GM12878 (cell line): ENCODE data around the gene CPNE5. TPM values are rescaled to one million over a fixed set of nuclear protein-coding genes. Genes with fewer than 3 reads are reported as not detected.
A peak's percentile ranks its signal among the peaks of the same experiment; 100 is the strongest.

ENCODE experiments used
- ATF7 ChIP-seq: fragments of 450-650 bp; IDR thresholded peaks from 2 replicates; pipeline ENCODE4 v1.6.1; 2016; ENCODE audit warnings: low read depth, mild to moderate bottlenecking
- CEBPZ ChIP-seq: fragments of 150-350 bp; IDR thresholded peaks from 2 replicates; pipeline ENCODE4 v1.6.1; 2016; ENCODE audit warnings: low read depth, low read length
- CHD4 ChIP-seq: fragments of 200-600 bp; sonication (generic); IDR thresholded peaks from 2 replicates; pipeline ENCODE4 v1.6.1; 2016; ENCODE audit warnings: mild to moderate bottlenecking
- ELK1 ChIP-seq: IDR thresholded peaks from 2 replicates; pipeline ENCODE4 v1.6.1; 2012; ENCODE audit warnings: low read depth, low read length, improper control_type of control experiment
- EP300 ChIP-seq, 2 experiments: fragments of 150-350 bp in 1 of 2; IDR thresholded peaks; 2 replicates each; pipeline ENCODE4 v1.6.1; 2011 to 2012; ENCODE audit warnings: low read depth in 2 of 2, low read length in 2 of 2, borderline replicate concordance in 1 of 2, improper control_type of control experiment in 1 of 2, inconsistent platforms in 1 of 2; ENCODE audit not compliant: control insufficient read depth in 1 of 2
- EZH2 ChIP-seq: IDR thresholded peaks from 2 replicates; pipeline ENCODE4 v1.6.1; 2012; ENCODE audit warnings: low read depth, mild to moderate bottlenecking, control low read depth, inconsistent platforms, low read length, borderline replicate concordance; ENCODE audit not compliant: control insufficient read depth
- IKZF1 ChIP-seq: fragments of 450-650 bp; conservative IDR thresholded peaks from 2 replicates; pipeline ENCODE4 v1.6.1; 2017; ENCODE audit warnings: antibody characterized with exemption, mild to moderate bottlenecking
- IRF3 ChIP-seq: fragments of 450-650 bp; IDR thresholded peaks from 2 replicates; pipeline ENCODE4 v1.6.1; 2014; ENCODE audit warnings: mild to moderate bottlenecking
- KAT2A ChIP-seq: conservative IDR thresholded peaks from 2 replicates; pipeline ENCODE4 v1.6.1; 2011; ENCODE audit warnings: low read depth, low read length; ENCODE audit not compliant: control insufficient read depth
- MEF2B ChIP-seq: fragments of 450-650 bp; IDR thresholded peaks from 2 replicates; pipeline ENCODE4 v1.6.1; 2018; ENCODE audit warnings: mild to moderate bottlenecking, moderate library complexity; ENCODE audit not compliant: partially characterized antibody, poor library complexity, severe bottlenecking
- NBN ChIP-seq: fragments of 450-650 bp; IDR thresholded peaks from 2 replicates; pipeline ENCODE4 v1.6.1; 2016
- POU2F2 ChIP-seq: IDR thresholded peaks from 3 replicates; pipeline ENCODE4 v1.6.1; 2011; ENCODE audit warnings: low read depth, mild to moderate bottlenecking, low read length, borderline replicate concordance
- PRDM15 ChIP-seq: fragments of 450-650 bp; formaldehyde crosslinking; IDR thresholded peaks from 2 replicates; pipeline ENCODE4 v1.4.0; 2020; ENCODE audit warnings: mild to moderate bottlenecking, moderate library complexity
- RUNX3 ChIP-seq: IDR thresholded peaks from 2 replicates; pipeline ENCODE4 v1.6.1; 2012; ENCODE audit warnings: low read length, inconsistent platforms
- SIN3A ChIP-seq: IDR thresholded peaks from 2 replicates; pipeline ENCODE4 v1.6.1; 2012; ENCODE audit warnings: low read depth, low read length, improper control_type of control experiment
- SREBF2 ChIP-seq: IDR thresholded peaks from 2 replicates; pipeline ENCODE4 v1.6.1; 2012; ENCODE audit warnings: mild to moderate bottlenecking, low read length
- SUZ12 ChIP-seq: fragments of 200-600 bp; sonication (generic); IDR thresholded peaks from one replicate; pipeline ENCODE4 v1.6.1; 2018; ENCODE audit warnings: antibody characterized with exemption, mild to moderate bottlenecking; ENCODE audit not compliant: unreplicated experiment
- USF2 ChIP-seq: IDR thresholded peaks from 2 replicates; pipeline ENCODE4 v1.6.1; 2011; ENCODE audit warnings: low read depth, low read length, improper control_type of control experiment, borderline replicate concordance
- WRNIP1 ChIP-seq: IDR thresholded peaks from 2 replicates; pipeline ENCODE4 v1.6.1; 2011; ENCODE audit warnings: low read depth, low read length, improper control_type of control experiment, borderline replicate concordance
- YBX1 ChIP-seq: fragments of 450-650 bp; IDR thresholded peaks from 2 replicates; pipeline ENCODE4 v1.6.1; 2016; ENCODE audit warnings: antibody characterized with exemption
- ZNF384 ChIP-seq: IDR thresholded peaks from 2 replicates; pipeline ENCODE4 v1.6.1; 2012; ENCODE audit warnings: low read depth, mild to moderate bottlenecking, low read length, improper control_type of control experiment, borderline replicate concordance
- ZZZ3 ChIP-seq: IDR thresholded peaks from 2 replicates; pipeline ENCODE4 v1.6.1; 2011; ENCODE audit warnings: low read depth; ENCODE audit not compliant: control insufficient read depth, insufficient read length
- polyA plus RNA-seq, 11 experiments: library from polyadenylated mRNA; depleted of rRNA in 4 of 11; unstranded in 6 of 11; stranded (reverse) in 5 of 11; fragments of >200 nt; fragmentation: Nextera tagmentation in 4 of 11; fragmentation: Illumina TruSeq in 1 of 11; extraction: Ambion mirVana in 4 of 11; extraction: Trizol in 1 of 11; gene quantifications; 1 replicate in 1 of 11; 2 replicates in 10 of 11; pipeline versions ENCODE4 v1.2.1 to v1.2.3, GENCODE V29; 2011 to 2016; ENCODE audit warnings: inconsistent platforms in 2 of 11, missing spikeins in 2 of 11, low read depth in 1 of 11
- total RNA-seq, 4 experiments: library from RNA; depleted of rRNA in 3 of 4; stranded (reverse); fragments of >200 nt in 3 of 4; fragmentation: Illumina TruSeq in 1 of 4; extraction: Trizol in 1 of 4; gene quantifications; 2 replicates each; pipeline versions ENCODE4 v1.2.1 to v1.2.3, GENCODE V29; 2013 to 2021

The CPNE5 gene
- total and polyA plus RNA-seq, 10 of the 15 experiments (the other 5 are each of a cell fraction or from before 2014, with no cell fraction given) = 2.4 to 39.1 (median 18.2) TPM

GRCh38 chr6:36781669-36782068, 57.6 kb downstream of the CPNE5 start (continued):
- no peak for TF ChIP-seq PRDM15 (CRISPR knock-in tag)
- TF ChIP-seq KAT2A = no peak
- no peak for TF ChIP-seq SREBF2
- TF ChIP-seq ZZZ3 = no peak
- no peak for TF ChIP-seq ATF7
- no peak for TF ChIP-seq CEBPZ
- peak; percentile 76 for TF ChIP-seq RUNX3
- TF ChIP-seq ELK1 = no peak
- TF ChIP-seq SUZ12 = no peak
- no peak for TF ChIP-seq POU2F2
- TF ChIP-seq WRNIP1 = no peak
- no peak for TF ChIP-seq YBX1
- 0 out of 2 replicates have a peak, but pooled peaks have one; percentile 19 for TF ChIP-seq NBN
- TF ChIP-seq CHD4 = no peak
- no peak for TF ChIP-seq EZH2
- no peak for TF ChIP-seq USF2
- no peak for TF ChIP-seq IRF3
- TF ChIP-seq MEF2B = peak; percentile 95
- peak; percentile 52; the same call in 1 of the 2 replicates for TF ChIP-seq IKZF1
- no peak for TF ChIP-seq SIN3A
- TF ChIP-seq EP300 (IDR thresholded peaks at IDR 0.05; ENCODE audit: borderline replicate concordance in 1 of 2, control insufficient read depth in 1 of 2, low read depth in 2 of 2, low read length in 2 of 2) = no peak
- no peak for TF ChIP-seq ZNF384
